GM19193 (cell line): ENCODE measurements around the gene NTN5.

ENCODE experiments used
- POLR2A ChIP-seq: IDR thresholded peaks from 4 replicates; pipeline ENCODE4 v1.6.1; 2011; ENCODE audit not compliant: insufficient read depth, insufficient read length; ENCODE audit errors: extremely low read depth

NTN5 gene

GRCh38 chr19:48659768-48660167 lies 13.0 kb downstream of the NTN5 start:
- no peak for TF ChIP-seq POLR2A

- TF ChIP-seq POLR2A, result no peak
These were observed 14.3 kb downstream of the NTN5 start for GRCh38 chr19:48658483-48658882.

- TF ChIP-seq POLR2A, result no peak
These were observed 15.9 kb downstream of the NTN5 start for GRCh38 chr19:48656840-48657474.

GRCh38 chr19:48654299-48655059 lies 18.3 kb downstream of the NTN5 start:
- TF ChIP-seq POLR2A, result no peak

- TF ChIP-seq POLR2A, result no peak
These were observed 21.2 kb downstream of the NTN5 start for GRCh38 chr19:48651683-48652048.

GRCh38 chr19:48650974-48651682 lies 21.7 kb downstream of the NTN5 start:
- no peak for TF ChIP-seq POLR2A

- TF ChIP-seq POLR2A, result no peak
These were observed 24.7 kb downstream of the NTN5 start for GRCh38 chr19:48648134-48648533.

- no peak for TF ChIP-seq POLR2A
These were observed 26.0 kb downstream of the NTN5 start for GRCh38 chr19:48646722-48647216.

GRCh38 chr19:48646001-48646721 lies 26.7 kb downstream of the NTN5 start, which contains the start of gene CA11:
Gene CA11 (minus strand): TSS chr19:48646187. CDS start chr19:48645632, 555 bp downstream.
- TF ChIP-seq POLR2A, result peak; percentile 28

- no peak for TF ChIP-seq POLR2A
These were observed 27.2 kb downstream of the NTN5 start for GRCh38 chr19:48645620-48646000.

GRCh38 chr19:48644839-48645619 lies 27.8 kb downstream of the NTN5 start:
- TF ChIP-seq POLR2A, result no peak

- no peak for TF ChIP-seq POLR2A
These were observed 28.5 kb downstream of the NTN5 start for GRCh38 chr19:48644355-48644754.

GRCh38 chr19:48642862-48643261 lies 30.0 kb downstream of the NTN5 start:
- no peak for TF ChIP-seq POLR2A

GRCh38 chr19:48641850-48642249 lies 31.0 kb downstream of the NTN5 start:
- TF ChIP-seq POLR2A, result no peak
